ENCODE results near the gene ARHGAP11B.
"Not testable (repeated sequence)": the region's sequence is repeated elsewhere in the genome, so short reads cannot be mapped to it uniquely, and the experiment has no call there.

DNA sequence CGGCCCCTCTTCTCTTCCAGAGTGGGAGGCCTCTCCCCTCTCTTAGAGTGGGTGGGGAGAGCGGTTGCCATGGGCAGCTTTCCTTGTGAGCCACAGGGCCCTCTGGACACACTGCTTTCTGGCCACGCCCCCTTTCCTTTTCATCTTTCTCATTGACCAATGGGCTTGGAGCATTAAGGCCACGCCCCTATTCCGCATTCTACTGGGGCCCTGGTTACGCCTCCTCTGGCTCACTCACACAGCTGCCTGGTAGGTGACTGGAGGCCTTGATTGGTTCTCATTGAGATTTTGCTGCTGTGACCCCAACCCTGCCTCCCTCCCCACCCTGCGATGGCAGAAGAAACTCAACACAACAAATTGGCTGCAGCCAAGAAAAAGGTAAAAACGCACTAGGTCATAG lies 22.1 kb upstream of the ARHGAP11B start, which contains the start of gene GOLGA8H:
- TF ChIP-seq, protein P1, sequence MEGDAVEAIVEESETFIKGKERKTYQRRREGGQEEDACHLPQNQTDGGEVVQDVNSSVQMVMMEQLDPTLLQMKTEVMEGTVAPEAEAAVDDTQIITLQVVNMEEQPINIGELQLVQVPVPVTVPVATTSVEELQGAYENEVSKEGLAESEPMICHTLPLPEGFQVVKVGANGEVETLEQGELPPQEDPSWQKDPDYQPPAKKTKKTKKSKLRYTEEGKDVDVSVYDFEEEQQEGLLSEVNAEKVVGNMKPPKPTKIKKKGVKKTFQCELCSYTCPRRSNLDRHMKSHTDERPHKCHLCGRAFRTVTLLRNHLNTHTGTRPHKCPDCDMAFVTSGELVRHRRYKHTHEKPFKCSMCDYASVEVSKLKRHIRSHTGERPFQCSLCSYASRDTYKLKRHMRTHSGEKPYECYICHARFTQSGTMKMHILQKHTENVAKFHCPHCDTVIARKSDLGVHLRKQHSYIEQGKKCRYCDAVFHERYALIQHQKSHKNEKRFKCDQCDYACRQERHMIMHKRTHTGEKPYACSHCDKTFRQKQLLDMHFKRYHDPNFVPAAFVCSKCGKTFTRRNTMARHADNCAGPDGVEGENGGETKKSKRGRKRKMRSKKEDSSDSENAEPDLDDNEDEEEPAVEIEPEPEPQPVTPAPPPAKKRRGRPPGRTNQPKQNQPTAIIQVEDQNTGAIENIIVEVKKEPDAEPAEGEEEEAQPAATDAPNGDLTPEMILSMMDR (conservative IDR thresholded peaks at IDR 0.05 in 1 of 2, IDR thresholded peaks at IDR 0.05 in 1 of 2; ENCODE audit: extremely low read depth in 1 of 2, insufficient read depth in 1 of 2, low read depth in 1 of 2, low read length in 2 of 2): not testable (repeated sequence)
- TF ChIP-seq EZH2 (IDR thresholded peaks at IDR 0.05; ENCODE audit: borderline replicate concordance, low read length): not testable (repeated sequence)

All from mammary epithelial cell (primary cell).